ENCODE data around the gene DPP3.

DNA sequence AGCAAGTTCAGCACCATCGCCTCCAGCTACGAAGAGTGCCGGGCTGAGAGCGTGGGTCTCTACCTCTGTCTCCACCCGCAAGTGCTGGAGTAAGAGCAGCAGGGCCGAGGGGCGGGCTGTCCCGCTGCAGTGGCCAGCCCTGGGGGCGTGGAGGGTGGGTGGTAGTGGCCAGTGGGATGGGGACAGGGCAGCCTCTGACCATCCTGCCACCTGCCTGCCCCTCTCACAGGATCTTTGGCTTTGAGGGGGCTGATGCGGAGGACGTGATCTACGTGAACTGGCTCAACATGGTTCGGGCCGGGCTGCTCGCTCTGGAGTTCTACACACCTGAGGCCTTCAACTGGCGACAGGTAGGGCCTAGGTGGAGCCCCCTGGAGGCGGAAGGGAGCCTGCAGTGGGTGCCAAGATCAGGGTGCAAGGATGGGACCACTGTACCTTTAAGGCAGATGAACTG lies 15.2 kb downstream of the DPP3 start:
- TF ChIP-seq, protein P1, sequence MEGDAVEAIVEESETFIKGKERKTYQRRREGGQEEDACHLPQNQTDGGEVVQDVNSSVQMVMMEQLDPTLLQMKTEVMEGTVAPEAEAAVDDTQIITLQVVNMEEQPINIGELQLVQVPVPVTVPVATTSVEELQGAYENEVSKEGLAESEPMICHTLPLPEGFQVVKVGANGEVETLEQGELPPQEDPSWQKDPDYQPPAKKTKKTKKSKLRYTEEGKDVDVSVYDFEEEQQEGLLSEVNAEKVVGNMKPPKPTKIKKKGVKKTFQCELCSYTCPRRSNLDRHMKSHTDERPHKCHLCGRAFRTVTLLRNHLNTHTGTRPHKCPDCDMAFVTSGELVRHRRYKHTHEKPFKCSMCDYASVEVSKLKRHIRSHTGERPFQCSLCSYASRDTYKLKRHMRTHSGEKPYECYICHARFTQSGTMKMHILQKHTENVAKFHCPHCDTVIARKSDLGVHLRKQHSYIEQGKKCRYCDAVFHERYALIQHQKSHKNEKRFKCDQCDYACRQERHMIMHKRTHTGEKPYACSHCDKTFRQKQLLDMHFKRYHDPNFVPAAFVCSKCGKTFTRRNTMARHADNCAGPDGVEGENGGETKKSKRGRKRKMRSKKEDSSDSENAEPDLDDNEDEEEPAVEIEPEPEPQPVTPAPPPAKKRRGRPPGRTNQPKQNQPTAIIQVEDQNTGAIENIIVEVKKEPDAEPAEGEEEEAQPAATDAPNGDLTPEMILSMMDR (IDR thresholded peaks at IDR 0.05; ENCODE audit: insufficient read depth, low read length), result peak; percentile 4
- TF ChIP-seq GABPA (IDR thresholded peaks at IDR 0.05; ENCODE audit: low read depth) (no peak), SPI1 (IDR thresholded peaks at IDR 0.05; ENCODE audit: borderline replicate concordance, low read depth) (no peak)

All from HL-60 (cell line).